Liver (tissue), 3 donors: ENCODE results near the gene NLGN1.

ENCODE experiments used
- RAD21 ChIP-seq, 2 donors: IDR thresholded peaks; 2 replicates each; pipeline ENCODE4 v1.6.1; 2016; ENCODE audit warnings: antibody characterized with exemption in 2 of 2, mild to moderate bottlenecking in 2 of 2
- TF ChIP-seq, protein P1 (sequence below): fragments of 150-350 bp; IDR thresholded peaks from 2 replicates; pipeline ENCODE4 v1.5.1; 2017; ENCODE audit warnings: improper control_type of control experiment, low read depth, low read length; ENCODE audit not compliant: missing input control
- donor health status: healthy.
- donor health status: healthy.

- TF ChIP-seq, protein P1, sequence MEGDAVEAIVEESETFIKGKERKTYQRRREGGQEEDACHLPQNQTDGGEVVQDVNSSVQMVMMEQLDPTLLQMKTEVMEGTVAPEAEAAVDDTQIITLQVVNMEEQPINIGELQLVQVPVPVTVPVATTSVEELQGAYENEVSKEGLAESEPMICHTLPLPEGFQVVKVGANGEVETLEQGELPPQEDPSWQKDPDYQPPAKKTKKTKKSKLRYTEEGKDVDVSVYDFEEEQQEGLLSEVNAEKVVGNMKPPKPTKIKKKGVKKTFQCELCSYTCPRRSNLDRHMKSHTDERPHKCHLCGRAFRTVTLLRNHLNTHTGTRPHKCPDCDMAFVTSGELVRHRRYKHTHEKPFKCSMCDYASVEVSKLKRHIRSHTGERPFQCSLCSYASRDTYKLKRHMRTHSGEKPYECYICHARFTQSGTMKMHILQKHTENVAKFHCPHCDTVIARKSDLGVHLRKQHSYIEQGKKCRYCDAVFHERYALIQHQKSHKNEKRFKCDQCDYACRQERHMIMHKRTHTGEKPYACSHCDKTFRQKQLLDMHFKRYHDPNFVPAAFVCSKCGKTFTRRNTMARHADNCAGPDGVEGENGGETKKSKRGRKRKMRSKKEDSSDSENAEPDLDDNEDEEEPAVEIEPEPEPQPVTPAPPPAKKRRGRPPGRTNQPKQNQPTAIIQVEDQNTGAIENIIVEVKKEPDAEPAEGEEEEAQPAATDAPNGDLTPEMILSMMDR, result no peak
- no peak for TF ChIP-seq RAD21 (IDR thresholded peaks at IDR 0.05)
These were observed 513.9 kb downstream of the NLGN1 start for GRCh38 chr3:173911446-173911845.
